Activated naive CD8-positive, alpha-beta T cell treated with anti-CD3 and anti-CD28 coated beads, Interleukin-2, amount 10 ng/mL, durations not matched to agents 7 days and 5 days (primary cell): ENCODE measurements around the gene TRAPPC2L. TPM values are rescaled to one million over a fixed set of nuclear protein-coding genes. Genes with fewer than 3 reads are reported as not detected.

ENCODE experiments used
- ATAC-seq: fragments of 150-1000 bp; cut with Tn5 transposase; one replicate; pipeline ENCODE4 v1.10.0; 2021; ENCODE audit warnings: low read depth, moderate library complexity
- POLR2A ChIA-PET: fragments of 350-600 bp; sonication (Branson Sonifier 250); formaldehyde crosslinking; loops from one replicate; lab custom pipeline; 2021; ENCODE audit warnings: antibody characterized with exemption; lab: Charles Lee
- DNase-seq: peaks from one replicate; pipeline ENCODE4 v3.0.0; 2021
- H3K27ac Mint-ChIP-seq: one replicate; pipeline ENCODE4 v1.8.0; 2022; ENCODE audit warnings: mild to moderate bottlenecking, mixed read lengths
- H3K27me3 Mint-ChIP-seq: one replicate; pipeline ENCODE4 v1.8.0; 2022; ENCODE audit warnings: mild to moderate bottlenecking, moderate library complexity, mixed read lengths
- H3K36me3 Mint-ChIP-seq: one replicate; pipeline ENCODE4 v1.8.0; 2021; ENCODE audit warnings: mild to moderate bottlenecking, mixed read lengths
- H3K4me1 Mint-ChIP-seq: one replicate; pipeline ENCODE4 v1.8.0; 2021; ENCODE audit warnings: mixed read lengths
- H3K4me3 Mint-ChIP-seq: one replicate; pipeline ENCODE4 v1.8.0; 2022; ENCODE audit warnings: mild to moderate bottlenecking, moderate library complexity, mixed read lengths
- H3K9me3 Mint-ChIP-seq: one replicate; pipeline ENCODE4 v1.8.0; 2021; ENCODE audit warnings: mixed read lengths
- total RNA-seq, 2 experiments: library from RNA; stranded (reverse); gene quantifications; one replicate each; pipeline ENCODE4 v1.2.3, GENCODE V29; 2021

Gene TRAPPC2L
- total RNA-seq, 2 experiments from 2014 or later: 47.4 to 50.9 TPM

DNA sequence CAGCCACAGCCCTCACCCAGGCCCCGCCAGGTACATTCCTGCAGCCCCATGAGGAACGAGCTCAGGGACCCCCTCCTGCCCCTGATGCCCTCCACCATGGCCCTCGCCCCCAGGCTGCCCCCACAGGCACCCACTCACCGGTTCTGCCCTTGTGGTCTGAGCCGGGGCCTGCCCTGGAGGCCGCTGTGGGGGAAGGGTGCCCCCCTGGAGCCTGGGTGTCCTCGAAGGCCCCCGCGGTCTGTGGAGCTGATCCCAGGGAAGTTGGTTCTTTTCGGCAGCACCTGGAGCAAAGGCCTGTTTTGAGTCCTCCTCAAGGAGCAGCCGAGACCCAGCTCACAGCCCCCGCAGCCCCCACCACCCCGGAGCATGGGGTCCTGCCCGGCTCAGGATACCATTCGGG is 7.2 kb downstream of the TRAPPC2L start:
- Mint-ChIP-seq H3K9me3 (no peaks in the 10 kb centered on the region), H3K4me1 (no peaks in the 10 kb centered on the region), H3K36me3 (no peaks in the 10 kb centered on the region), H3K27ac (no peak overlapping the region), H3K27me3 (no peaks in the 10 kb centered on the region), H3K4me3 (no peak overlapping the region)
- ATAC-seq (no peak), DNase-seq (no peak)
- POLR2A ChIA-PET: interaction anchor here (0.8 kb wide), 1 partner anchor 53 kb away, joined by 3 read pairs; the partner anchor contains the start of gene APRT

DNA sequence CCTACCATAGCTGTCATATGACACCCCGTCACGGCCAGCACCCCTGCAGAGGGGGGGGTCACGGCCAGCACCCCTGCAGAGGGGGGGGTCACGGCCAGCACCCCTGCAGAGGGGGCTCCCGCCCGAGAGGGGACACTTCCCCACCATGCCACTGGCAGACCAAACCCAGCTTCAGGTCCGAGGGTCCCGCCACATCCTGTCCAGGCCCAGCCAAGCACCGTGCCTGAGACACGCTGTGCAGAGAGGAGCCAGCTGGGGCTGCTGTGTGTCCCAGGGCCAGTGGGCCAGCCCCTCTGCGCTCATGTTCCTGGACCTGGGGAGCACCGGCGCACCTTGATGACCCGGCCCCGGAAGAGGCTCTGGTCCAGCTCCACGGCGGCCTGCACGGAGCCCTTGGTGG is 7.6 kb downstream of the TRAPPC2L start:
- Mint-ChIP-seq H3K36me3 (no peaks in the 10 kb centered on the region), H3K9me3 (no peaks in the 10 kb centered on the region), H3K4me3 (no peak overlapping the region), H3K4me1 (no peaks in the 10 kb centered on the region), H3K27me3 (no peaks in the 10 kb centered on the region), H3K27ac (no peak overlapping the region)
- no peak for DNase-seq
- ATAC-seq: no peak
- POLR2A ChIA-PET: interaction anchor here (0.8 kb wide), 1 partner anchor 53 kb away, joined by 4 read pairs; the partner anchor contains the start of gene APRT

DNA sequence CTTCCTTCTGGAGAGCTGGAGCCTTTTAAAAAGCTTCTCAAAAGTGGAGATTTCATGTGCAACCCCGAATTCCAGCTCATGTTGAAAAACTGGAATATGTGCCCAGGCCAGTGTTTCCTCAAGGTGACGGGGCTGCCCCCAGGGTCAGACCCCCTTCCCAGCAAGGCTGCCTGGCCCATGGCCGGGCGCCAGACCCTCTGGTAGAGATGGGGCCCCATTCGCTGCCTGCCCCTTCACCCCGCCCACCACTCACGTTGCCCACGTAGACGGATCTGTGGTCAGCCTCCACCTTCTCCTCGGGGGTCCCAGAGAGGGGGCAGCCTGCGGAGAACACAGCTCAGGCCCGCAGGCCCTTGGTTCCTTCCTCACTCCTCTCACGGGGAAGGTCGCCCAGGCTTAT is 8.4 kb downstream of the TRAPPC2L start:
- H3K27ac Mint-ChIP-seq: no peak overlapping the region
- DNase-seq: no peak
- POLR2A ChIA-PET: interaction anchor here (0.8 kb wide), 1 partner anchor 53 kb away, joined by 4 read pairs; the partner anchor contains the start of gene APRT
- no peaks in the 10 kb centered on the region for H3K4me1 Mint-ChIP-seq
- H3K27me3 Mint-ChIP-seq: peaks cover 5% of the 10 kb centered on the region
- H3K4me3 Mint-ChIP-seq: no peak overlapping the region
- no peaks in the 10 kb centered on the region for H3K9me3 Mint-ChIP-seq
- ATAC-seq: no peak
- no peaks in the 10 kb centered on the region for H3K36me3 Mint-ChIP-seq

DNA sequence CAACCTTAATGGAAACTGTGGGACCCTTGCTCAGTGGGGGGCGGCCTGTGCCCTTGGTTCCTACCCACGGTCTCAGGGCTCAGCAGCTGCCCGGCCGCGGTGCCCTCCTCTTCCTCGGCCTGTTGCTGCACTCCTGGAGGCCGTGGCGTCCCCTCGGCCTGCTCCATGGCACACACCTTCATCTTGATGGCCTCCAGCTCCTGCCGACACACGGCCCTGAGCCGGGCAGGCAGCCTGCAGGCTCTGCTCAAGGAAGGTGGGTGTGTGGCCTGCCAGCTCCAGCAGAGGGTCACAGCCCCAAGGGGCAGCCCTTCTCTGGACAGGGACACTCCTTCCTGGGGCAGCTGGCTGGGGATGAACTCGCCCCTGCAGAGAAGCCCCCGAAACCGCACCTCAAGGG is 8.8 kb downstream of the TRAPPC2L start:
- no peak for DNase-seq
- Mint-ChIP-seq H3K27ac (no peak overlapping the region), H3K27me3 (peaks cover 9% of the 10 kb centered on the region), H3K36me3 (no peaks in the 10 kb centered on the region), H3K9me3 (no peaks in the 10 kb centered on the region), H3K4me3 (no peak overlapping the region), H3K4me1 (no peaks in the 10 kb centered on the region)
- no peak for ATAC-seq
- POLR2A ChIA-PET: no interaction called here

DNA sequence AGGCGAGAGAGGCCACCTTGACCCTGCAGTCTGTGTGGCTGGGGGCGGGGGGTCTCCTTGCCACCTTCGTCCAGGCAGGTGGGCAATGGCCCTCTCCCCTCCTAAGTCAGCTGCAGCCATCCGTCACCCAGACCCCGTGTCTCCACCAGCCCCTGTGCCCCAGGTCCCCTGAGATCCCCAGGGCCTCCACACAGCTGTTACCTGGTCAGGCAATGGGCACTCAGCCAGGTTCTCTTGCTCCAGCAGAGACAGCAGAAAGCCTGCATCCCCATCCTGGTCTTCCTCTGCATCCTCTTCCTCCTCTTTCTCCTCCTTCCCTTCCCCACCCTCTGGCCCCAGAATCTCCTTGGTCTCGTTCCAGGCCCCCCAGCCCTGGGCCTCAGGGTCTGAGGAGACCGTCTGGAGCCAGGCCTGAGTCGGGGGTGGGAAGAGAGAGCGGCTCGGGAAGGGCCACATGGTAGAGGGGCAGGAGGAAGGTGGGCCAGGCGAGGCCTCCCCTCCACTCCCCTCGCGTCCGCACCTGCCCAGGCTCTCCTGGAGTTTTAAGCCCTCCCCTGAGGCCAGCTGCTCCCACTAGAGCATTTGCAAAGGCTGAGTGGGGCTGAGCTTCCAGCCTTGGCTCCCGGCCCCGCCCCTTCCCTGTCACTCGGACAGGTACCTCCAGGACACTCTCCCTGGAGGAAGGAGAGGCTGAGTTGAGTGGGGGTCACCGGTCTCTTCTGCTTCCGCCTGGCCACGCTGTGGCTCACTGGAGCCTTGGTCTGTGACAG is 9.4 kb downstream of the TRAPPC2L start, which contains the start of gene PABPN1L:
TSS of gene PABPN1L (minus strand) at position 510 of the 770 bp plus-strand sequence. CDS start at position 456, 54 bp downstream.
- no peaks in the 10 kb centered on the region for H3K4me1 Mint-ChIP-seq
- no peak for ATAC-seq
- no peak within 1 kb of the TSS for H3K4me3 Mint-ChIP-seq
- DNase-seq: no peak
- peaks cover 12% of the 10 kb centered on the region for H3K27me3 Mint-ChIP-seq
- no peak within 1 kb of the TSS for H3K27ac Mint-ChIP-seq
- H3K36me3 Mint-ChIP-seq: no peaks in the 10 kb centered on the region
- H3K9me3 Mint-ChIP-seq: no peaks in the 10 kb centered on the region
- POLR2A ChIA-PET: no interaction called here

DNA sequence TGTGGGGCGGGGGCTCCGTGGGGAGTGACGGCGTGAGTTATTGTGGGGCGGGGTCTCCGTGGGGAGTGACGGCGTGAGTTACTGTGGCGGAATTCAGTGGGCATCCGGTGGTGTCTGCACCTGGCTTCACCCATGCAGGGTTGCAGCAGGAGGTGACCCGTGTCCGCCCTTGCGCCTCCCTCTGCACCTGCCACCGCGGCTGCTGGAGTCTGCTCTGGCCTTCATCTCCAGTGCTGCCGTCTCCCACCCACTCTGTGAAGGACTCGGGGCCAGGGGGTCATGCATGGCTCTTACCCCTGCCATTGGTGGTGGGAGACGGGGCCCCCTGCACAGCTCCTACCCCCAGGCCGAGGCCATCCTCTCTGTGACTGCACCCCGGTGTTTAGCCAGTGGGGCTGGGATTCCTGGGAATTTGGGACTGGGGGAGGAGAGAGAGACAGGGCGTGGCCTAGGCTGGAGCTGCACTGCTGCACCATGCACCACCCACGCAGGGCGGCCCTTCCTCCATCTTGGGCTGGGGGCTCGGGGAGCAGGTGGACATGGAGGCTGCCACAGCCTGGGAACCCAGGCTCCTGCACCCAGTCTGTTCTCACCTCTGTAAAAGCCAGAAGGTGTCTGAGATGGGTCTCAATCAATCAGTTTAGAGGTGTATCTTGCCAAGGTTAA is 10.8 kb downstream of the TRAPPC2L start:
- DNase-seq: no peak
- Mint-ChIP-seq H3K36me3 (no peaks in the 10 kb centered on the region), H3K27ac (no peak overlapping the region), H3K27me3 (peaks cover 13% of the 10 kb centered on the region), H3K9me3 (no peaks in the 10 kb centered on the region), H3K4me1 (no peaks in the 10 kb centered on the region), H3K4me3 (no peak overlapping the region)
- POLR2A ChIA-PET: no interaction called here
- ATAC-seq: no peak

DNA sequence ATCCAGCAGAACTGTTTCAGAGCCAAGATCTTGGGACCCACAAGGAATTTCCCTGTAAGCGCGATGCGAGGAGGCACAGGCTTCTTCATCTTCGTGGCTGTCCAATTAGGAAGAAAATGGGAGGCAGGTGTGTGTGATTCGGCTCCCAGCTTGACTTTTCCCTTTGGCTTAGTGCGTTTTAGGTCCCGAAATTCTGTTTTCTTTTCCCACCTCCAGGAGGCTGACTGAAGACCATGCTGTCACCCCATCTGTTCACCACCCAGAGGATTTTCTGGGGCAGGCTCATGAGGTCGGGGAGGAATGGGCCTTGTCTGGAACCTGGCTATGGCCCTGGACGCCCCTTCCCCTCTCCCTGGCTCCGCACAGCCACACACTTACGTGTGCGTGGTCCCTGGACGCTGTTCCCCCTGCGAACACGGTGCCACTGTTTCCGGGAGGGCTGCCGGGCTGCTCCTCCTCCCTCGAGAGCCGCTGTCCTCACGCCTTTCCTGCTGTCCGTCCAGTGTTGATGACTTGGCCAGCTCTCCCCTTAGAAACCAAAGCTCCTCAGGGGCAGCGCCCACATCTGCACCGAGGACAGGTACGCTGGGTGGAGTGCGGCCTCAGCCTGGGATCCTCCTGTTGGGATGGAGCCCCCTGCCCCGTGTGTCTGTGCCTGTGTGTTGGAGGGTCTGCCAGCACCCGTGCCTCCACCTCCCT is 12.2 kb downstream of the TRAPPC2L start:
- no peak for DNase-seq
- POLR2A ChIA-PET: no interaction called here
- ATAC-seq: no peak
- H3K27me3 Mint-ChIP-seq: peaks cover 13% of the 10 kb centered on the region
- no peaks in the 10 kb centered on the region for H3K9me3 Mint-ChIP-seq
- no peaks in the 10 kb centered on the region for H3K36me3 Mint-ChIP-seq
- no peak overlapping the region for H3K27ac Mint-ChIP-seq
- H3K4me3 Mint-ChIP-seq: no peak overlapping the region
- no peaks in the 10 kb centered on the region for H3K4me1 Mint-ChIP-seq

DNA sequence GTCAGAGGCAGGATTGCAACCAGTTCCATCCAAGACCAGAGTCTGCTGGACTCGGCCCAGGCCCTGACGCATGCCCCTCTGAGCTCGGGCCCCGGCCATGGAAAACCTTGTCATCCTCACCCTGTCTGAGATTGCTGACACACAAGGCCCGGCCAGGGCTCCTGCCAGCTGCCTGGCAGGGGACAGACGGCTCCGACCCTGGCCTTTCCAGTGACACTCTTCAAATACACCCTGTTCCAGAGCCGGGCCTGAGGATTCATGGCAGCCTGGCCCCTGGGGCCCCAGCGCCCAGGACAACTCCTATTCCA is 12.7 kb downstream of the TRAPPC2L start:
- Mint-ChIP-seq H3K27me3 (peaks cover 13% of the 10 kb centered on the region), H3K27ac (no peak overlapping the region), H3K9me3 (no peaks in the 10 kb centered on the region), H3K36me3 (no peaks in the 10 kb centered on the region), H3K4me3 (no peak overlapping the region), H3K4me1 (no peaks in the 10 kb centered on the region)
- DNase-seq (no peak), ATAC-seq (no peak)
- POLR2A ChIA-PET: no interaction called here

DNA sequence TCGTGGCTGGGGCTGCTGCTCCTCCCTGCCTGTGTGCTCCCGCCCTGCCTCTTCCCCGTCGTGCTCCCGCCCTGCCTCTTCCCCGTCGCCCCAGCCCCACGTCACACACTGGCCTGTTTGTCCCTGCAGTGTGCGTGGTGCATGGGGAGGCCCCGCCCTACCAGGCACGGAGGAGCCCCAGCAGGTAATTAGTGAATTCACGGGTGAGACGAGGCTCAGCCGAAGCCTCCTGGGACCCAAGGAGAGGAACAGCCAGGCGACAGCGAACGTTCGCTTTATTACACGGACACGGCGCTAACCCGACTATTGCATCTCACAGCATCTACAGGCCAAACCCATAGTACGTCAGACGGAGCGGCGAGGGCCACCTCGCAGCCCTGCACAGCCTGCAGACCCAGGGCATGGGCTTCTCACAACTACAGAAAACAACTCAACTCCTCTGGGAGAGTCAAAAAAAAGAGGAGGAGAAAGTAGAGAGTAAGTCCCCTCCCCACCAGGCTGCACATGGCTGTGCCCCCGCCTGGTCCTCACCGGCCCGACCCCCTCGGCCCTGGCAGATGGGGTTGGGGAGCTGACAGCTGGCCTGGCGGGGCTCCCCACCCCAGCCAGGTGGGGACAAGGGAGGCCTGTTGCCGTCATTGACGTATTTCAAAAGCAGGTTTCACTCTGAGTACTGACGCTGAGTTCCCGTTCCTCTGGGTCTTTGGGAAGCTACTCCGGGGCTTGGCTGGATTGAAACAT is 13.9 kb downstream of the TRAPPC2L start:
- peaks cover 13% of the 10 kb centered on the region for H3K27me3 Mint-ChIP-seq
- no peaks in the 10 kb centered on the region for H3K9me3 Mint-ChIP-seq
- H3K4me1 Mint-ChIP-seq: no peaks in the 10 kb centered on the region
- no peak overlapping the region for H3K27ac Mint-ChIP-seq
- peak; percentile 27 for ATAC-seq
- H3K36me3 Mint-ChIP-seq: no peaks in the 10 kb centered on the region
- POLR2A ChIA-PET: no interaction called here
- DNase-seq: no peak
- no peak overlapping the region for H3K4me3 Mint-ChIP-seq

DNA sequence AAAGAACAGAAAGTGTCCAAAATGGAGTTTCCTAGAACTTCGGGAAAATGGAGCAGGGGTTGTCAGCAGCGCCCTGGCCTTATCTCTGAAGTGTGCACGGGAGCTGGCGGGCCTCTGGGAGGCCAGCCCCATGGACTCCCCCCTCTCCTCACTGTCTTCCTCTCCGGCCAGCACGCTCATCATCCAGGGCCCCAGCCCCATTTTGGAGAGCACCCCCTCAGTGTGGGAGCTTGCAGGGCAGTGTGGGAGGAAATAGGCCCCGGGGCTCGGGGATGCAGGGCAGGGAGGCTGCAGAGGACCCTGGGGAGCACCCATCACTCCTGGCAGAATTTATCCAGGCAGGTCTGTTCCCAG is 14.4 kb downstream of the TRAPPC2L start:
- DNase-seq: no peak
- Mint-ChIP-seq H3K9me3 (no peaks in the 10 kb centered on the region), H3K4me3 (no peak overlapping the region), H3K4me1 (no peaks in the 10 kb centered on the region), H3K27ac (no peak overlapping the region), H3K36me3 (no peaks in the 10 kb centered on the region), H3K27me3 (peaks cover 13% of the 10 kb centered on the region)
- ATAC-seq: no peak
- POLR2A ChIA-PET: no interaction called here

DNA sequence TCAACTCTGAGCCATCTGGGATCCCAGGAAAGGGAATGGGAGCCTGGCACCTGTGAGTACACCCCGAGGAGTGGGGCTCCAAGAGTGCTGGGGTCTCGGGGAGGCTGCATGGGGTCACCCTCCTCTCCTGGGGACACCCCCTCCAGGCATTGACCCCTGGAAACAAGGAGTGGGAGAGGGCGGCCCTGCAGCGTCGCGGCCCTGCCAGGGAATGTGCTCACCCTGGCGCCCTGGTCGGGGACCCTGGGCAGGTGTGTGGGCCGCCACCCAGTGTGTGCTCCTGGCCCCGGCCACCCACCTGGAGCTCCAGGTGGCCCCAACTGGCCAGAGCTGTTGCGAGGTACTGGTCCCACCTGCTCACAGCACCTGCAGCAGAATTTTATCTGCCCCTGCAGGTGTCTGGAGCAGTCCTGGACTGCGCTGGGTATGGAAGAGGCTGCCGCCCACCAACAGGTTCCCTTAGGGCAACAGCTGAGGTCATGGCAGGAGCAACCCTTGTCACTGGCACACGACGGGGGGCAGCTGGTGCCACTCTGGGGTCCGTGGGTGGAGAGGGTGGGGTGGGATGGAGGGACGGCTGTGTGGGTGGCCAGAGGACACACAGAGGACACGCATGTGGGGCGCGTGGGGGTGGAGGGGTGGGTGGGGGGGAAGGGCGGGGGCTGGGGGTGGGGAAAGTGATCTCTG is 14.9 kb downstream of the TRAPPC2L start:
- Mint-ChIP-seq H3K4me3 (no peak overlapping the region), H3K36me3 (no peaks in the 10 kb centered on the region), H3K27ac (no peak overlapping the region), H3K9me3 (no peaks in the 10 kb centered on the region), H3K4me1 (no peaks in the 10 kb centered on the region), H3K27me3 (peaks cover 13% of the 10 kb centered on the region)
- no peak for DNase-seq
- POLR2A ChIA-PET: no interaction called here
- no peak for ATAC-seq

DNA sequence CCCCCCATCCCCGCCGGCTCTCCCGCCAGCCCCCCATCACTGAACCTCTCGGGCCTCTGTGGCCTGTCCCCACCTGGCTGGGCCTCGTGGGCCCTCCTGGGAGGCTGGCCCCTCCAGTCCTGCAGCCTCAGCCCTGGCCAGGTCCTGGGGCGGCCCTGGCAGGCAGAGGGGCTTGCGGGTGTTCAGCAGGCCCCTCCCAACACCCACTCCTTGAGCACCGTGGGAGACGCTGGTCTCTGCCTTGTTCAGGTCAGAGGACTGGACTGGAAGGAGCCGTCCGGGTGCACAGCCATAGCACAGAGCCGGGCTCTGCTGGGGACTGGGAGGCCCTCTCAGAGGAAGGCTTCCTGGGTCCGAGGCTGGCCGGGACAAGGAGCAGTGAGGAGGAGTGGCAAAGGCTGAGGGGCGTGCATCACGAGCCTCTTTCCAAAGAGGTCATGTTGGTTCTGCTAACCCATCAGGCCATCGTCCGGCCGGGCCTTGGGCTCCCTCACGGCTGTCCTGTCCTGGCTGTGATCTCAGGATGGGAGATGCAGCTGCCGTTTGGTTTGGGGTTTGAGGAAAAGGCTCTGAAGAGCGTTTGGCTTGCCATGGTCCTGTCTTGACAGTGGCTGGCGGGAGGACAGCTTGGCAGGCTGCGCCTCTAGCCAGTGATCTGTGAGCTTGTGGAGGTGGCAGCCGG is 15.9 kb downstream of the TRAPPC2L start:
- DNase-seq (no peak), ATAC-seq (no peak)
- POLR2A ChIA-PET: no interaction called here
- no peak overlapping the region for H3K4me3 Mint-ChIP-seq
- no peaks in the 10 kb centered on the region for H3K4me1 Mint-ChIP-seq
- H3K27me3 Mint-ChIP-seq: peaks cover 13% of the 10 kb centered on the region
- H3K36me3 Mint-ChIP-seq: no peaks in the 10 kb centered on the region
- no peak overlapping the region for H3K27ac Mint-ChIP-seq
- no peaks in the 10 kb centered on the region for H3K9me3 Mint-ChIP-seq
